Hepatocyte (in vitro differentiated cells): ENCODE data around the gene PODXL2.

Experiments used
- EZH2 ChIP-seq: fragments of 200-600 bp; sonication (generic); IDR thresholded peaks from 2 replicates; pipeline ENCODE4 v1.6.1; 2016; ENCODE audit warnings: antibody characterized with exemption, mild to moderate bottlenecking, borderline replicate concordance
- TF ChIP-seq, protein P1 (sequence below): fragments of 200-600 bp; sonication (generic); IDR thresholded peaks from 2 replicates; pipeline ENCODE4 v1.5.1; 2016; ENCODE audit warnings: antibody characterized with exemption, mild to moderate bottlenecking; ENCODE audit not compliant: poor library complexity

DNA sequence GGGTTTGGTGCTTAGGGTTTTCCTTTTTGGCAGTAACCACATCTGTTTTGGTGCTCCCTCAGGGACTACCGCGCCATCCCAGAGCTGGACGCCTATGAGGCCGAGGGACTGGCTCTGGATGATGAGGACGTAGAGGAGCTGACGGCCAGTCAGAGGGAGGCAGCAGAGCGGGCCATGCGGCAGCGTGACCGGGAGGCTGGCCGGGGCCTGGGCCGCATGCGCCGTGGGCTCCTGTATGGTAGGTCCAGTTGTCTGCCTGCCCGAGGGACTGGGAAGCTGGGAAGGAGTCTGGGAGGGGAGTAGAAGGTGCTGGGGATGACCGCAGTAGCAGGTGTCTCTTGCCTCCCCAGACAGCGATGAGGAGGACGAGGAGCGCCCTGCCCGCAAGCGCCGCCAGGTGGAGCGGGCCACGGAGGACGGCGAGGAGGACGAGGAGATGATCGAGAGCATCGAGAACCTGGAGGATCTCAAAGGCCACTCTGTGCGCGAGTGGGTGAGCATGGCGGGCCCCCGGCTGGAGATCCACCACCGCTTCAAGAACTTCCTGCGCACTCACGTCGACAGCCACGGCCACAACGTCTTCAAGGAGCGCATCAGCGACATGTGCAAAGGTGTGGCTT, 24.3 kb upstream of the PODXL2 start:
- TF ChIP-seq, protein P1, sequence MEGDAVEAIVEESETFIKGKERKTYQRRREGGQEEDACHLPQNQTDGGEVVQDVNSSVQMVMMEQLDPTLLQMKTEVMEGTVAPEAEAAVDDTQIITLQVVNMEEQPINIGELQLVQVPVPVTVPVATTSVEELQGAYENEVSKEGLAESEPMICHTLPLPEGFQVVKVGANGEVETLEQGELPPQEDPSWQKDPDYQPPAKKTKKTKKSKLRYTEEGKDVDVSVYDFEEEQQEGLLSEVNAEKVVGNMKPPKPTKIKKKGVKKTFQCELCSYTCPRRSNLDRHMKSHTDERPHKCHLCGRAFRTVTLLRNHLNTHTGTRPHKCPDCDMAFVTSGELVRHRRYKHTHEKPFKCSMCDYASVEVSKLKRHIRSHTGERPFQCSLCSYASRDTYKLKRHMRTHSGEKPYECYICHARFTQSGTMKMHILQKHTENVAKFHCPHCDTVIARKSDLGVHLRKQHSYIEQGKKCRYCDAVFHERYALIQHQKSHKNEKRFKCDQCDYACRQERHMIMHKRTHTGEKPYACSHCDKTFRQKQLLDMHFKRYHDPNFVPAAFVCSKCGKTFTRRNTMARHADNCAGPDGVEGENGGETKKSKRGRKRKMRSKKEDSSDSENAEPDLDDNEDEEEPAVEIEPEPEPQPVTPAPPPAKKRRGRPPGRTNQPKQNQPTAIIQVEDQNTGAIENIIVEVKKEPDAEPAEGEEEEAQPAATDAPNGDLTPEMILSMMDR = no peak
- no peak for TF ChIP-seq EZH2
